HG03025 (cell line): ENCODE measurements around the gene KIF22.
"Not testable (repeated sequence)": the region's sequence is repeated elsewhere in the genome, so short reads cannot be mapped to it uniquely, and the experiment has no call there.

Experiments
- ATAC-seq: cut with Tn5 transposase; IDR thresholded peaks from one replicate; pipeline ENCODE4 v1.9.1; 2021; ENCODE audit warnings: mild to moderate bottlenecking, moderate library complexity; ENCODE audit not compliant: unreplicated experiment, low FRiP score

The KIF22 gene

DNA sequence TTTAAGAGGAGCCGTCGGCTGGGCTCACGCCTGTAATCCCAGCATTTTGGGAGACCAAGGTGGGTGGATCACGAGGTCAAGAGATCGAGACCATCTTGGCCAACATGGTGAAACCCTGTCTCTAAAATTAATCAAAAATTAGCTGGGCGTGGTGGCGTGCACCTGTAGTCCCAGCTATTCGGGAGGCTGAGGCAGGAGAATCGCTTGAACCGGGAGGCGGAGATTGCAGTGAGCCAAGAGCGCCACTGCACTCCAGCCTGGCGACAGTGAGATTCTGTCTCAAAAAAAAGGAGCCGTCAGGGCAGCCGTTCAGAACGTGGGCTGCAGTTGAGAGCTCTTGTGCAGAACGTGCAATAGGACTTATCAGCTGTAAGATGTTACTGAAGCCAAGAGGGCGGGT is 2.6 kb downstream of the KIF22 start:
- not testable (repeated sequence) for ATAC-seq

DNA sequence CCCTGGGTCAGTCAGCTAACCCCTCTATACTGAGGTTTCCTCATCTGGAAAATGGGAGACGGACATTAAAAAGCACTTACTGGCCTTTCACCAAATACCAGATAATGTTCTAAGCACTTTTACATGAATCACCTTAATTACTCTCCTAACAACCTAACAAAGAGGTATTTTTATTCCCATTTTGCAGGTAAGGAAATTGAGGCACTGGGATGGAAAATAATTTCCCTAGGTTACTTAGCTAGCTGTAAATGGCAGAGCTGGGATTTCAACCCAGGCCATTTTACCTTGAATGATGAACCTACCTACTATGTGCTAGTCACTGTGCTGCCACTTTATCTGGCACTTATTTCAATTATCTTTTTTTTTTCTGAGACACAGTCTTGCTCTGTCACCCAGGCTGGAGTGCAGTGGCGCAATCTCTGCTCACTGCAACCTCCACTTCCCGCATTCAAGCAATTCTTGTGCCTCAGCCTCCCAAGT is 3.7 kb downstream of the KIF22 start:
- ATAC-seq = no peak

DNA sequence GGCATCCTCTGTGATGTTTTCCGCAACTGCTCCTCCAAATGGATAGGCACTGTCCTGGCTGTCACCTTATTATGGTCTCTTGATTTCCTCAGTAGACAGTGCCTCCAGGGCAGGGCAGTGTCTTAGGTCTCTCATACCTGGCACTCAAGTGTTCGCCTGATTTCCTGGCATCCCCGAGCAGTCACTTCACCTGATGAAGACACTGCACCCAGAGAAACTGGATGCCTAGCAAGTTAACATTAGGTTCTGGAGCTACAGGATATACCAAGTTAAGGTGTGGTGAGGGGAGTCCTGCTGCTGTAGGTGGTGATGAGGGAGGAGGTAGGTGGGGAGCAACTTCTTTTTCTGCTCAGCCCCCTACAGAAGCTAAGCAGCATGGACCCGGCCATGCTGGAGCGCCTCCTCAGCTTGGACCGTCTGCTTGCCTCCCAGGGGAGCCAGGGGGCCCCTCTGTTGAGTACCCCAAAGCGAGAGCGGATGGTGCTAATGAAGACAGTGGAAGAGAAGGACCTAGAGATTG is 11.9 kb downstream of the KIF22 start:
- ATAC-seq = no peak

DNA sequence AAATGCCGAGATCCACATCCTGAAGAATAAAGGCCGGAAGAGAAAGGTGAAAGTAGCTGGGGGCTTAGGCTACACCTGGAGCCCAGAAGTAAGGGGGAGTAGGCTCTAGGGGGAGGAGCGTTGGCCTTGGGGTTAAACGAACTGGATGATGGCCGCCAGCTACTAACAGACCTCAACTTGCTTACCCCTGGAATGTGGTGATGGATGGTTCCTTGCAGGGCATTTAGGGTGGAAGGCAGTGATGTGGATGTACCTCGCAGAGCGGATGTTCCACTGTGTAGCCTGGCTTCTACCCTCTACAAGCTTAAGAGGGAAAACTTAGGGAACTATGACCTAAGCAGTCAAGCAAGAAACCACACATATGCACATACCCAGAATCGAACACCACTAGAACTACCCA is 13.5 kb downstream of the KIF22 start:
- ATAC-seq = no peak

DNA sequence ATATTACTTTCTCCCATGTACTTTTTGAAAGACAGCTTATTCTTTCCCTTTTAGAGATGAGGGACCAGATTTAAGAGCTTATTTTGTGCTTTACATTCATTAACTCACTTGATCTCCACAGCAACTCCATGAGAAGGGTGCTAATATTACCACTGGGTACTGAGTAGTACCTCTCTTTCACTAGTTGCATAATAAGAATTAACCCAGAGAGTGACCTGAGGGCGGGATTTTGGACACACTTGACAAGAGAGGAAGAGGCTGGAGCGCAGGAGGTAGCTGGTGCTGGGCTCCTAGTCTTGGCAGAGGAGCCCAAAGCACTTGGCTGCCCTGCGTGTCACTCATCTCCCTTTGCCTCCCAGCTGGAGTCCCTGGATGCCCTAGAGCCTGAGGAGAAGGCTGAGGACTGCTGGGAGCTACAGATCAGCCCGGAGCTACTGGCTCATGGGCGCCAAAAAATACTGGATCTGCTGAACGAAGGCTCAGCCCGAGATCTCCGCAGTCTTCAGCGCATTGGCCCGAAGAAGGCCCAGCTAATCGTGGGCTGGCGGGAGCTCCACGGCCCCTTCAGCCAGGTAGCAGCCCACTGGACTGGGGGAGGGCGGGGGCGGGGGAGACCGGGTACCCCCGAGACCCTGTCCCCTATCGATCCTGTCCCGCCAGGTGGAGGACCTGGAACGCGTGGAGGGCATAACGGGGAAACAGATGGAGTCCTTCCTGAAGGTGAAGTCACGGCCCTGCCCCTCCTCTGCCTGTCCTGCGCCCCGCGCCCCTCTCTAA is 14.1 kb downstream of the KIF22 start:
- no peak for ATAC-seq

DNA sequence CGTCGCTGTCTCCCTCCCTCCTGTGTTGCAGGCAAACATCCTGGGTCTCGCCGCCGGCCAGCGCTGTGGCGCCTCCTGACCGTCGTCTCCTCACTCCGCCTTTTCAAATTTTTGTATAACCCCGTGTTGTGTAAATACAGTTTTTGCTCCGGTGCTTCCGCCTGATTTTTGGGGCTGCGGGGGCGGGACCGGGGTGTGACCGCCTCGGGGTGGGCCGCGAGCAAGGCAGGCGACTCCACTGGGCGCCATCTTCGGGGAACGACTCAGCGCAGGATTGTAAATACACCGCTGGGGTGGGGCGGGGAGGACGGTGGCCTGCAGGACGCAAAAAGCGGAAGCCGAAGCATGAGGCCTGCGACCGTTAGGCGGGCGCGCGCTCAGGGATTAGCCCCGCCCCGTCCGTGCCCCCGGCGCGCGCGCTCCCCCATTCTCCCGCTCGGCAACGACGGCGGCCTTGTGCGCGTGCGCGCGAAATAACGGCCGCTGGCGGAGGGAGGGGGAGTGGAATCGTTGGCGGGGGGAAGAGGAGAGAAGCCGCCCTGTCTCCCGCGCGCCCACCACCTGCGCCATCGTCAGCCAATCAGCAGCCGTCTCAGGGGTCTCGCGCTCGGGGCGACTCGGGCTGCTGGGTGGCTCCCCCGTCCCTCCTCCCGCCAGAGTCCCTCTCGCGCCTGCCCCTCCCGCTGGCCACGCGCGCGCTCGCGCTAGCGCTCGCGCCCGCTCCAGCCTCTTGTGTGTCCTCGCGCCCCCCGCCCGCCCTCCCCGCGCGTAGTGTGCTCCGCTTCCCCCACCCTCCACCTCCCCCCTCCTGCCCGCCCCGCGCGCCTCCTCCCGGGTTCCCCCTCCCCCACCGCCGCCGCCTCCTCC is 14.9 kb downstream of the KIF22 start:
- peak; percentile 47 for ATAC-seq

DNA sequence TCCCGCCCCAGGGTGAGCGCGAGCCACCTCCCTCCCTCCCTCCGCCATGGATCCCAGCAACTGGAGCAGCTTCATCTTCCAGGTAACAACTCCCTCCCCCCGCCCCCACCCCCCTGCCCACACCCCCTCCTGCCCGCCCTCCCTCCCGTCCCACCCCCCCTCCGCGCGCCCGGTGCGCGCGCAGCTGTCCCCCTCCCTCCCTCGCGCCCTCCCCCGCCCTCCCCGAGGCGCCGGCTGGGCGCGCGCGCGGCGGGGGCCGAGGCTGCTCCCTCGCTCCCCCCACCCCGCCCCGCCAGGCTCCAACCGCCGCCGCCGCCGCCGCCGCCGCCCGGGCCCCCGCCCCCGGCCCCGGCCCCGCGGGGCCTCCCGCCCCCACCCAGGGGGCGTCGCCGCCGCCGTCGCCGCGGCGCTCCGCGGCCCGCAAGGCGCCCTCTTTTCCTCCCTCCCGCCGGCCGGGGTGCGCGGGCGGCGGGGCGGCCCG is 15.6 kb downstream of the KIF22 start, which contains the start of gene MAZ:
Gene MAZ (plus strand): TSS at position 431 of the 481 bp plus-strand sequence. CDS start 173 bp downstream, outside the sequence.
- no peak for ATAC-seq

DNA sequence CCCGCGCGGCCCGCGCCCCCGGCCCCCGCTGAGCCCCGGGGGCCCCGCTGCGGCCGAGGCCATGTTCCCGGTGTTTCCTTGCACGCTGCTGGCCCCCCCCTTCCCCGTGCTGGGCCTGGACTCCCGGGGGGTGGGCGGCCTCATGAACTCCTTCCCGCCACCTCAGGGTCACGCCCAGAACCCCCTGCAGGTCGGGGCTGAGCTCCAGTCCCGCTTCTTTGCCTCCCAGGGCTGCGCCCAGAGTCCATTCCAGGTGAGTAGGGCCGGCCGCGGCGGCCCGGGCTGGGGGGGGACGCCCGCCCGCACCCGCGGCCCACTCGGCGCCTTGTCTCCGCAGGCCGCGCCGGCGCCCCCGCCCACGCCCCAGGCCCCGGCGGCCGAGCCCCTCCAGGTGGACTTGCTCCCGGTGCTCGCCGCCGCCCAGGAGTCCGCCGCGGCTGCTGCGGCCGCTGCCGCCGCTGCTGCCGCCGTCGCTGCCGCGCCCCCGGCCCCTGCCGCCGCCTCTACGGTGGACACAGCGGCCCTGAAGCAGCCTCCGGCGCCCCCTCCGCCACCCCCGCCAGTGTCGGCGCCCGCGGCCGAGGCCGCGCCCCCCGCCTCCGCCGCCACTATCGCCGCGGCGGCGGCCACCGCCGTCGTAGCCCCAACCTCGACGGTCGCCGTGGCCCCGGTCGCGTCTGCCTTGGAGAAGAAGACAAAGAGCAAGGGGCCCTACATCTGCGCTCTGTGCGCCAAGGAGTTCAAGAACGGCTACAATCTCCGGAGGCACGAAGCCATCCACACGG is 16.3 kb downstream of the KIF22 start:
- ATAC-seq = no peak

DNA sequence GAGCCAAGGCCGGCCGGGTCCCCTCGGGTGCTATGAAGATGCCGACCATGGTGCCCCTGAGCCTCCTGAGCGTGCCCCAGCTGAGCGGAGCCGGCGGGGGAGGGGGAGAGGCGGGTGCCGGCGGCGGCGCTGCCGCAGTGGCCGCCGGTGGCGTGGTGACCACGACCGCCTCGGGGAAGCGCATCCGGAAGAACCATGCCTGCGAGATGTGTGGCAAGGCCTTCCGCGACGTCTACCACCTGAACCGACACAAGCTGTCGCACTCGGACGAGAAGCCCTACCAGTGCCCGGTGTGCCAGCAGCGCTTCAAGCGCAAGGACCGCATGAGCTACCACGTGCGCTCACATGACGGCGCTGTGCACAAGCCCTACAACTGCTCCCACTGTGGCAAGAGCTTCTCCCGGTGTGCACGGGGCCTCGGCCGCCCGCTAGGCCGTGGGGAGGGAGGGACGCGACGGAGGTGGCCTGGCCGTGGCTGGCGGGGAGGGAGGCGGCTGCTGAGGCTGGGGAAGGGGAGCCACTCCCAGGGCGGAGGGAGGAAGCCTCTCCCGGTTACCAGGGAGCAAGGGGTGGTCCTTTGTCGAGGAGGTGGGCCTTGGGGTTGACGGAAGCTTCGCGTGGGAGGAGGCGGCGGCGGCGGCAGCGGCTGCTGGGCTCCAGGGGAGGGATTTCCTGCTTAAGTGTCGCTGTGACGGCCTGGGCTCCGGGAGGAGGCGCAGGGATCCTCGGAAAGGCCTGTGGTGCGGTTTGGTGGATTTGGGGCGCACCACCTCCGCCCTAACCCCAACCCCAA is 17.1 kb downstream of the KIF22 start:
- no peak for ATAC-seq

DNA sequence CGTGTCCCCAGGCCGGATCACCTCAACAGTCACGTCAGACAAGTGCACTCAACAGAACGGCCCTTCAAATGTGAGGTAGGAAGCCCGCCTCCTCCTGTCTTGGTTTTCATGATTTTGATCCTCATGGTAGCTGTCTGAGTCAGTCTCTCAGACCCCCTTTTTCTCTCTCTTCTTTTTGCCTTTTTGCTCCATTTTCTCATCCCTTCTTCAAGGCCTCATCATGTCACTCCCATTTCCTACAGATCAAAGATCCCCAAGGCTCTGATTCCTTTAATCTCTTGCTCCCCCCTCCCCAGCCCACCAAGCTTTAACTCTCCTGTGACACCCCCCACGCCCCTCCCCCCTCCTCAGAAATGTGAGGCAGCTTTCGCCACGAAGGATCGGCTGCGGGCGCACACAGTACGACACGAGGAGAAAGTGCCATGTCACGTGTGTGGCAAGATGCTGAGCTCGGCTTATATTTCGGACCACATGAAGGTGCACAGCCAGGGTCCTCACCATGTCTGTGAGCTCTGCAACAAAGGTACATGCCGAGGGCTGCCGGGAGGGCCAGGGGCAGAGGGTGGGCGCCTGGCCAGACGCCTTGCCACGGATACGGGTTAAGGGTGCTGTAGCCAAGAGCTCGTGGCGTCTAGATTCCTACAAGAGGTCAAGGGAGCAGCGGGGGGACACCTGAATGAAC is 17.8 kb downstream of the KIF22 start:
- no peak for ATAC-seq

DNA sequence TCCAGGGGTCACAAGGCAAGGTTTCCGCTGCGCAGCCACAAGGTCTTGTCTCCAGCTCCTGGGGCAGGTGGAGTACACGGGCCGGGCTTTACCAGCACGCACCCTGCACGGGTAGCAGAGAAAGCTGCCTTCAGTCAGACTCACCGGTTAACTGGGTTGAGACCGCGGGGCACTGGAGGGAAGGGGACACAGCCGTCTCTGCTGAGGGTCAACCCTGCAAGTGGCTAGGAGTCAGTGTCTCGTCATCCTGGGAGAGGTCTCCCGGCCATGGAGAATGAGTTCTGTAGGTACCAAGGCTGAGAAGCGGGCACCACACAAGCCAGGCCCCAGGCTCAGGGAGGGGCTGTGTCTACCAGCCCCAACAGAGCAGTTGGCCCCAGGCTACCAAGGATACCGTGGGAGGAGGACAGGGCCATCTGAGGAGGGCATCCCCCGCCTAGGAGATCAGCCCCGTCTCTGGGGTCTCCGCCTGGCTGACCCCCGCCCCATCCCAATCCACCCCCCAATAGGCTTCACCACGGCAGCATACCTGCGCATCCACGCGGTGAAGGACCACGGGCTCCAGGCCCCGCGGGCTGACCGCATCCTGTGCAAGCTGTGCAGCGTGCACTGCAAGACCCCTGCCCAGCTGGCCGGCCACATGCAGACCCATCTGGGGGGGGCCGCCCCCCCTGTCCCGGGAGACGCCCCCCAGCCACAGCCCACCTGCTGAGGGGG is 18.6 kb downstream of the KIF22 start:
- ATAC-seq = no peak

DNA sequence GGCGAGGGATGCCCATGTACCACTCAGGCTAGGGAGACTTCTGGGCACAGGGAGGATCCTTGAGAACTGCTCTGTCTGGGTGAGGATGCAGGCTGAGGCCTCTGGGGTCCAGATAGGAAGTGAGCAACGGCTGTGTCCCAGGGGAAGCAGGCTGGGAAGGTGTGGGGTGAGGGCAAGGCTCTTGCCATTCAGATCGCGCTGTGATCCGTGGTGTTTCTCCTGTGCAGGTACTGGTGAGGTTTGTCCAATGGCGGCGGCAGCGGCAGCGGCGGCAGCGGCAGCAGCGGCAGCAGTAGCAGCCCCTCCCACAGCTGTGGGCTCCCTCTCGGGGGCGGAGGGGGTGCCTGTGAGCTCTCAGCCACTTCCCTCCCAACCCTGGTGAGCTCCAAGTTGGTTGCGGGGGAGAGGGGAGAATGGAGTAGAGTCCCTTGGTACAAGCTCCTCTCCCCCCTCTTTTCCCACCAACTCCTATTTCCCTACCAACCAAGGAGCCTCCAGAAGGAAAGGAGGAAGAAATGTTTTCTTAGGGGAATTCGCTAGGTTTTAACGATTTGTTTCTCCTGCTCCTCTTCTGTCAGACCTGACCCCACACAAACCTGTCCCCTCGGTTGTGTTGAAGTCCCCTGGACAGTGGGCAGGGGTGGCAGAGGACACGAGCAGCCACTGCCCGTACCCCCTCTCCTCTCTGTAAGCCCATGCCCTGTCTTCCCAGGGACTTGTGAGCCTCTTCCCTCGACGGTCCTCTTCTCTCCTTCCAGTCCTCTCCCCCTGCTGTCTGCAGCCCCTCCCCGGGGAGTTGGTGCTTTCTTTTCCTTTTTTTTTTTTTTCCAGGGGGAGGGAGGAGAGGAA is 19.5 kb downstream of the KIF22 start:
- no peak for ATAC-seq

DNA sequence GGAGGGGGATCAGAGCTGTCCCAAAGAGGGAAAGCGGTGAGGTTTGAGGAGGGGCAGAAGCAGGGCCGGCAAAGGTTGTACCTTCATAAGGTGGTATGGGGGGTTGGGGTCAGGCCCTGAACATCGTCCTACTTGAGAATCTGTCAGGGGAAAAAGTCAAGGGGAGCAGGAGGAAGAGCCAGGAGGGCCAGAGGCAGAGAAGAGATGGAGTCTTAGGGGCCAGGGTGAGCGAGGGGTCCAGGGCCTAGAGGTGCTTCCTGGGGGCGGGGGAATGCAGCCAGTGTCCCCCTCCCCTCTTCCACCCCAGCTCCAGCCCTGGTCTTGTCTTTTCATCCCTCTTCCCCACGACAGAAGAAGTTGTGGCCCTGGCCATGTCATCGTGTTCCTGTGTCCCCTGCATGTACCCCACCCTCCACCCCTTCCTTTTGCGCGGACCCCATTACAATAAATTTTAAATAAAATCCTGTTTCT is 20.2 kb downstream of the KIF22 start:
- no peak for ATAC-seq

DNA sequence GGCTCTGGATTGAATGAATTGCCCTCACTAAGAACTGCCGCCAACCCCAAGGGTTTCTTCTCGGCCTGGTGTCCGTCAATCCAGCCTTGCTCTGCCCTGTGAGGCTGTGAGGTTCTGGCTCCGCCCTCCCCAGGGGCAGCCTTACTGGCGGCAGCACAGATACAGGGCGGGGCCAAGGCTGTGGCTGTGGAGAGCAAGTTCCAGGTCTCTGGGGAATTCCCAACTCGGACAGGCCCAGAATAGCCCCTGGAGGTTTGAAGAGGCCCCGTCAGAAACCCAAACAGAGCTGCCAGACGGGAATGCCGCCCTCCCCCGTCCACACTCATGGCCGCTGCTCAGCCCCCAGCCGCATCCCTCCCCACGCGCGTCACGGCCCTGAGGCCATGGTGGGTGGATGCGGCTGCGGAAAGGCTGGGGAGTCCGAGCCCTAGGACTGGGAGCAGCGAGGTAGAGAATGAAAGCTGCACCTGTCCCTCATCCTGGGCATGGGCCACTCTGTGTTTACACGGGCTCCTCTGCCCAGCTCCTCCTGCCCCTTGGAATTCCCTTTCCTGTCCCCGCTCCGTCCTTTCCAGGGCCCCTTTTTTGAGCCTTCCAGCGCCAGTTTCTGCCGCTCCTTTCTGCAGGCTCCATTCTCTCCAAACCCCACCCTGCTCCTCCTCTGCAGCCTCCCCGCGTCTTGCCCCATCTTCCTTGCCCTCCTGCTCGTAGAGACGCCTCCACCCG is 20.8 kb downstream of the KIF22 start:
- ATAC-seq = no peak

DNA sequence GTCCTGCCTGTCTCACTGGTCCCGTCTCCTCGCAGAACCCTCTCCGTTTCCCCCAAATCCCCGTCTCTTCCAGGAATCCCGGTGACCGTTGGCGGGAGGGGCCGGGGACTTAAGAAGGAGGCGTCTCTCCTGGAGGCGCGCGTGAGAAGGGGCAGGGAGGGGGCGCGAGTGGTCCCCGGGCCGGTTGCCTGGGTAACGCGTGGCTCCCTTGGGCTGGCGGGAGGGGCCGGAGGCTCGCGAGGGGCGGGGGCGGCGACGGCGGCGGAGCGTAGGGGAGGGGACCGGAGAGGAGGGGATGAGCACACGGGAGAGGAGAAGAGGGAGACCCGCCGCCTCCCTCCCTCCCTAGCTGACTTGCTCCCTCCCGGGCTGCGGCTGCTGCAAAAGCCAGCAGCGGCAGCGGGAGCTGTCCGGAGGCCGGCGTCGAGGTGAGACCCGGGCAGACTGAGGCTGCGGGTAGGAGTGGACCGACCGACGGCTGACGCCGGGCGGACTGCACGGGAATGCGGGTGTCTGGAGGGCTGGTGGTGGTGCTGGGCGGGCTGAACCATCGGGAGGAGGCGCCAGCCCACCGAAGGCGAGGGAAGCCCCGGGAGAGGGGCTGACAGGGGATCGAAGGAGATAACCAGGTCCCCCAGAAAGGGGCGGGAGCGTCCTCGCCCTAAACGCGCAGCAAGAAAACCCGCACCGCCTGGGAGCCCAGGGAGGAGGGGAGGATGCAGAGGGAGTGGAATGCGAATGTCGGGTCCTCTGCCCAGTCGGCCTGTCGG is 21.5 kb downstream of the KIF22 start, which contains the start of gene PRRT2:
Gene PRRT2 (plus strand): TSS at position 298 of the 770 bp plus-strand sequence. CDS start 862 bp downstream, outside the sequence.
- ATAC-seq = no peak
